H9 (cell line): Measurements from ENCODE around the gene MORN5. TPM values are rescaled to one million over a fixed set of nuclear protein-coding genes. Genes with fewer than 3 reads are reported as not detected.

ENCODE experiments used
- DNase-seq: peaks from one replicate; pipeline ENCODE4 v3.0.0-alpha.2; 2017
- H2AFZ ChIP-seq: one replicate; pipeline ENCODE4 v1.6.1; 2013; ENCODE audit warnings: mild to moderate bottlenecking, low read length, control low read depth, moderate library complexity
- H2AK5ac ChIP-seq: 2 replicates; pipeline ENCODE4 v1.6.1; 2013; ENCODE audit warnings: low read length, control low read depth, mixed read lengths; ENCODE audit not compliant: insufficient read length
- H2BK120ac ChIP-seq: one replicate; pipeline ENCODE4 v1.6.1; 2013; ENCODE audit warnings: low read depth, mild to moderate bottlenecking, low read length, control low read depth, inconsistent platforms; ENCODE audit not compliant: poor library complexity, severe bottlenecking
- H2BK12ac ChIP-seq: 2 replicates; pipeline ENCODE4 v1.6.1; 2013; ENCODE audit warnings: low read length, control low read depth, mixed read lengths, low read depth; ENCODE audit not compliant: insufficient read length
- H2BK15ac ChIP-seq: 2 replicates; pipeline ENCODE4 v1.6.1; 2013; ENCODE audit warnings: low read depth, low read length, control low read depth
- H2BK20ac ChIP-seq: one replicate; pipeline ENCODE4 v1.6.1; 2013; ENCODE audit warnings: low read depth, mild to moderate bottlenecking, low read length, control low read depth, inconsistent platforms; ENCODE audit not compliant: poor library complexity, severe bottlenecking
- H2BK5ac ChIP-seq: 2 replicates; pipeline ENCODE4 v1.6.1; 2013; ENCODE audit warnings: low read length, control low read depth, mixed read lengths; ENCODE audit not compliant: insufficient read length
- H3K14ac ChIP-seq: 2 replicates; pipeline ENCODE4 v1.6.1; 2013; ENCODE audit warnings: low read length, control low read depth; ENCODE audit not compliant: insufficient read depth
- H3K18ac ChIP-seq: 2 replicates; pipeline ENCODE4 v1.6.1; 2013; ENCODE audit warnings: low read depth, mild to moderate bottlenecking, mixed read lengths, low read length, control low read depth; ENCODE audit not compliant: insufficient read length
- H3K23ac ChIP-seq: 2 replicates; pipeline ENCODE4 v1.6.1; 2013; ENCODE audit warnings: low read length, control low read depth, mixed read lengths, low read depth; ENCODE audit not compliant: insufficient read length
- H3K23me2 ChIP-seq: 2 replicates; pipeline ENCODE4 v1.6.1; 2013; ENCODE audit warnings: low read depth, mild to moderate bottlenecking, mixed read lengths, low read length, control low read depth; ENCODE audit not compliant: insufficient read length, poor library complexity, severe bottlenecking
- H3K27ac ChIP-seq: 2 replicates; pipeline ENCODE4 v1.5.1; 2013; ENCODE audit warnings: low read length, control low read depth, mixed read lengths, low read depth; ENCODE audit not compliant: insufficient read length
- H3K27me3 ChIP-seq: 2 replicates; pipeline ENCODE4 v1.6.1; 2013; ENCODE audit warnings: low read length, control low read depth, inconsistent platforms; ENCODE audit not compliant: insufficient read depth
- H3K4ac ChIP-seq: 2 replicates; pipeline ENCODE4 v1.6.1; 2013; ENCODE audit warnings: low read depth, mild to moderate bottlenecking, control low read depth, inconsistent platforms, low read length, moderate library complexity
- H3K4me1 ChIP-seq: 2 replicates; pipeline ENCODE4 v1.6.1; 2013; ENCODE audit warnings: low read length, control low read depth, inconsistent platforms; ENCODE audit not compliant: insufficient read depth
- H3K4me2 ChIP-seq: 2 replicates; pipeline ENCODE4 v1.6.1; 2013; ENCODE audit warnings: low read length, control low read depth, mixed read lengths; ENCODE audit not compliant: insufficient read length, insufficient read depth
- H3K56ac ChIP-seq: 2 replicates; pipeline ENCODE4 v1.6.1; 2013; ENCODE audit warnings: low read depth, mild to moderate bottlenecking, mixed read lengths, low read length, control low read depth; ENCODE audit not compliant: insufficient read length
- H3K79me1 ChIP-seq: 2 replicates; pipeline ENCODE4 v1.6.1; 2013; ENCODE audit warnings: low read depth, mild to moderate bottlenecking, moderate library complexity, low read length, control low read depth, inconsistent platforms; ENCODE audit not compliant: insufficient read depth, poor library complexity, severe bottlenecking
- H3K79me2 ChIP-seq: 2 replicates; pipeline ENCODE4 v1.6.1; 2013; ENCODE audit warnings: low read length, control low read depth, inconsistent platforms; ENCODE audit not compliant: insufficient read depth
- H3K9ac ChIP-seq: 2 replicates; pipeline ENCODE4 v1.6.1; 2013; ENCODE audit warnings: low read length, control low read depth, mixed read lengths; ENCODE audit not compliant: insufficient read length; ENCODE audit errors: extremely low read depth
- H3K9me3 ChIP-seq: one replicate; pipeline ENCODE4 v1.6.1; 2013; ENCODE audit warnings: low read depth, low read length, inconsistent platforms; ENCODE audit not compliant: control insufficient read depth
- H3T11ph ChIP-seq: one replicate; pipeline ENCODE4 v1.6.1; 2013; ENCODE audit warnings: mild to moderate bottlenecking, low read length, control low read depth, inconsistent platforms
- H4K20me1 ChIP-seq: one replicate; pipeline ENCODE4 v1.6.1; 2013; ENCODE audit not compliant: control insufficient read depth, insufficient read length, insufficient read depth
- H4K5ac ChIP-seq: 2 replicates; pipeline ENCODE4 v1.6.1; 2013; ENCODE audit warnings: low read depth, mild to moderate bottlenecking, mixed read lengths, low read length, control low read depth; ENCODE audit not compliant: insufficient read length
- H4K8ac ChIP-seq: replicated peaks from 2 replicates; pipeline ENCODE4 v1.6.1; 2013; ENCODE audit warnings: low read length, control low read depth, mixed read lengths, low read depth; ENCODE audit not compliant: insufficient read length
- H4K91ac ChIP-seq: 2 replicates; pipeline ENCODE4 v1.6.1; 2013; ENCODE audit warnings: low read depth, mild to moderate bottlenecking, moderate library complexity, mixed read lengths, low read length, control low read depth; ENCODE audit not compliant: insufficient read length
- H3K27ac Mint-ChIP-seq, 3 experiments: 2 replicates in 2 of 3; 3 replicates in 1 of 3; pipeline ENCODE4 v1.8.0; 2020 to 2021; ENCODE audit warnings: mixed read lengths in 3 of 3, mild to moderate bottlenecking in 1 of 3, moderate library complexity in 1 of 3
- H3K27me3 Mint-ChIP-seq: 2 replicates; pipeline ENCODE4 v1.8.0; 2021; ENCODE audit warnings: low read depth, mild to moderate bottlenecking, moderate library complexity, mixed read lengths
- H3K36me3 Mint-ChIP-seq, 3 experiments: 2 replicates in 2 of 3; 3 replicates in 1 of 3; pipeline ENCODE4 v1.8.0; 2020 to 2021; ENCODE audit warnings: low read depth in 3 of 3, mixed read lengths in 3 of 3; ENCODE audit not compliant: insufficient read depth in 1 of 3
- H3K4me1 Mint-ChIP-seq, 2 experiments: 2 replicates each; pipeline ENCODE4 v1.8.0; 2020; ENCODE audit warnings: mixed read lengths in 2 of 2
- H3K4me3 Mint-ChIP-seq, 2 experiments: 2 replicates in 1 of 2; 3 replicates in 1 of 2; pipeline ENCODE4 v1.8.0; 2020 to 2021; ENCODE audit warnings: mild to moderate bottlenecking in 2 of 2, mixed read lengths in 2 of 2, moderate library complexity in 1 of 2
- H3K9me3 Mint-ChIP-seq, 2 experiments: 2 replicates in 1 of 2; 3 replicates in 1 of 2; pipeline ENCODE4 v1.8.0; 2020; ENCODE audit warnings: mild to moderate bottlenecking in 2 of 2, mixed read lengths in 2 of 2, moderate library complexity in 1 of 2
- CTCF ChIP-seq: fragments of 200-600 bp; sonication (generic); conservative IDR thresholded peaks from 3 replicates; pipeline ENCODE4 v1.8.0; 2021; ENCODE audit warnings: antibody characterized with exemption, mild to moderate bottlenecking
- WGBS: extraction: QIAGEN DNeasy Blood & Tissue Kit; methylation state at CpG from one replicate; pipeline ENCODE4 v1.1.7; 2013; ENCODE audit warnings: missing lambda C conversion rate, low lambda C conversion rate, mixed read lengths; ENCODE audit not compliant: insufficient read length; ENCODE audit errors: extremely low coverage; 5-methylcytosine and 5-hydroxymethylcytosine counted together
- total RNA-seq: library from RNA; stranded (reverse); gene quantifications from 2 replicates; pipeline ENCODE4 v1.2.1, GENCODE V29; 2021

MORN5 gene
- total RNA-seq, 1 experiment from 2014 or later, result not detected

DNA sequence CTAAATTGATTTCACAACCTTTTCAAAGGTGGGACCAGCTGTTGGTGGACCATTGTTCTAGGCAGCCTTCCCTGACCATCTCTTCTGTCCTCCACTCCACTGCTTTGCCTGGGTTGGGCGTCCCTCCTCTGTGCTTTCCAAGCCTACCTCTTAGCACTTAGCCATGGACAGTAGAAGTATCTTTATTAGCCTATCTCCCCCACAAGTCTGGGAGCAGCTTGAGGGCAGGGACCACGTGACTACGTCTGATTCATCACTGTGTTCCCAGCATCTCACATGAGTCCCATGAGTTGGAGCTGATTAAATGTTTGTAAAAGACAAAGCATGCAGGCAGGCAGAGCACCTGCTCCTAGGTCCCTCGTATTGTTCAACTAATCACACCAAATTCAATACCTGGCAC lies 20.9 kb downstream of the MORN5 start:
- WGBS, result no CpG with 5 or more reads among the region's 4 CpGs
- H3T11ph ChIP-seq, result no peak overlapping the region

More for the DNA sequence above, 20.9 kb downstream of the MORN5 start:
- H3K23me2 ChIP-seq, result no peaks in the 10 kb centered on the region
- H3K14ac ChIP-seq, result no peak overlapping the region
- H3K18ac ChIP-seq, result no peak overlapping the region
- no peak overlapping the region for H2AFZ ChIP-seq
- H3K23ac ChIP-seq, result no peak overlapping the region
- no peak overlapping the region for H2BK120ac ChIP-seq
- H3K4ac ChIP-seq, result no peak overlapping the region
- H3K9ac ChIP-seq, result no peak overlapping the region
- no peak overlapping the region for H4K91ac ChIP-seq
- TF ChIP-seq CTCF, result no peak
- no peaks in the 10 kb centered on the region for H3K9me3 Mint-ChIP-seq
- H3K79me1 ChIP-seq, result no peaks in the 10 kb centered on the region
- no peak overlapping the region for H3K4me3 Mint-ChIP-seq
- no peak for DNase-seq
- H3K4me1 Mint-ChIP-seq, result peaks cover 2 to 12% of the 10 kb centered on the region in 2 experiments; a peak in 1 of 4 replicates
- H3K27me3 ChIP-seq, result no peaks in the 10 kb centered on the region
- H4K20me1 ChIP-seq, result no peaks in the 10 kb centered on the region
- H3K27ac Mint-ChIP-seq, result no peak overlapping the region
- H3K27ac ChIP-seq, result no peak overlapping the region
- no peaks in the 10 kb centered on the region for H3K4me1 ChIP-seq
- no peak overlapping the region for H2BK12ac ChIP-seq
- H2BK20ac ChIP-seq, result no peak overlapping the region
- H3K9me3 ChIP-seq, result no peaks in the 10 kb centered on the region
- H2BK5ac ChIP-seq, result no peak overlapping the region
- no peak overlapping the region for H3K4me2 ChIP-seq
- no peak overlapping the region for H3K56ac ChIP-seq
- H4K8ac ChIP-seq, result no peak overlapping the region
- H2BK15ac ChIP-seq, result no peak overlapping the region
- H3K27me3 Mint-ChIP-seq, result peaks cover 3% of the 10 kb centered on the region; the same call in 1 of the 2 replicates
- no peak overlapping the region for H4K5ac ChIP-seq
- H3K79me2 ChIP-seq, result no peaks in the 10 kb centered on the region
- H3K36me3 Mint-ChIP-seq, result no peaks in the 10 kb centered on the region
- H2AK5ac ChIP-seq, result no peak overlapping the region
